K562 (cell line): ENCODE data around the gene AFF1. TPM values are rescaled to one million over a fixed set of nuclear protein-coding genes. Genes with fewer than 3 reads are reported as not detected.

ENCODE experiments used
- ARHGAP35 ChIP-seq: fragments of 450-650 bp; IDR thresholded peaks from 2 replicates; pipeline ENCODE4 v1.6.1; 2018; ENCODE audit not compliant: partially characterized antibody
- CBX1 ChIP-seq: sonication (generic); IDR thresholded peaks from 2 replicates; pipeline ENCODE4 v1.6.1; 2016; ENCODE audit warnings: antibody characterized with exemption, low read depth, mild to moderate bottlenecking
- FOXK2 ChIP-seq, 2 experiments: fragments of 450-650 bp; IDR thresholded peaks in 1 of 2; conservative IDR thresholded peaks in 1 of 2; 2 replicates each; pipeline ENCODE4 v1.6.1; 2016; ENCODE audit warnings: low read depth in 2 of 2, mild to moderate bottlenecking in 1 of 2
- HINFP ChIP-seq: fragments of 450-650 bp; conservative IDR thresholded peaks from 2 replicates; pipeline ENCODE4 v1.6.1; 2016; ENCODE audit warnings: missing genetic modification characterization, low read depth, mild to moderate bottlenecking, control low read depth, missing compliant biosample characterization
- POLR3A ChIP-seq: IDR thresholded peaks from 2 replicates; pipeline ENCODE4 v1.6.1; 2011; ENCODE audit warnings: borderline replicate concordance, mild to moderate bottlenecking, moderate library complexity; ENCODE audit not compliant: insufficient read length, insufficient read depth; ENCODE audit errors: extremely low read depth
- RBM17 ChIP-seq: fragments of 200-400 bp; formaldehyde crosslinking; IDR thresholded peaks from 2 replicates; pipeline ENCODE4 v1.6.1; 2017; ENCODE audit warnings: low read depth, mild to moderate bottlenecking, low read length, borderline replicate concordance
- RCOR1 ChIP-seq, 2 experiments: IDR thresholded peaks; 2 replicates each; pipeline ENCODE4 v1.6.1; 2012; ENCODE audit warnings: low read depth in 2 of 2, low read length in 2 of 2, borderline replicate concordance in 1 of 2, improper control_type of control experiment in 1 of 2
- STAT5A ChIP-seq: IDR thresholded peaks from 2 replicates; pipeline ENCODE4 v1.6.1; 2012; ENCODE audit warnings: low read length, inconsistent platforms, borderline replicate concordance
- ZFP36 ChIP-seq: fragments of 150-350 bp; IDR thresholded peaks from 2 replicates; pipeline ENCODE4 v1.6.1; 2018; ENCODE audit warnings: low read length, low read depth; ENCODE audit not compliant: partially characterized antibody
- ZMIZ1 ChIP-seq, 2 experiments: fragments of 150-350 bp in 1 of 2; IDR thresholded peaks; 2 replicates each; pipeline ENCODE4 v1.6.1; 2012 to 2016; ENCODE audit warnings: low read depth in 2 of 2, low read length in 2 of 2, mild to moderate bottlenecking in 1 of 2, moderate library complexity in 1 of 2
- ZNF232 ChIP-seq: sonication (generic); formaldehyde crosslinking; IDR thresholded peaks from 2 replicates; pipeline ENCODE4 v1.8.0; 2022; ENCODE audit warnings: mild to moderate bottlenecking, missing genetic modification reagents
- polyA plus RNA-seq, 8 experiments: library from polyadenylated mRNA; depleted of rRNA in 4 of 8; stranded (reverse) in 5 of 8; unstranded in 3 of 8; fragments of >200 nt; fragmentation: Nextera tagmentation in 2 of 8; fragmentation: Illumina TruSeq in 1 of 8; extraction: Ambion mirVana in 2 of 8; extraction: Trizol in 1 of 8; gene quantifications; 2 replicates each; pipeline versions ENCODE4 v1.2.1 to v1.2.3, GENCODE V29; 2011 to 2014; ENCODE audit warnings: inconsistent platforms in 1 of 8, missing spikeins in 1 of 8
- total RNA-seq, 7 experiments: library from RNA; depleted of rRNA in 6 of 7; stranded (reverse); fragments of >200 nt in 6 of 7; fragmentation: Illumina TruSeq in 2 of 7; extraction: Trizol in 2 of 7; gene quantifications; 2 replicates each; pipeline versions ENCODE4 v1.2.1 to v1.2.3, GENCODE V29; 2011 to 2021; ENCODE audit warnings: low replicate concordance in 1 of 7
- TF ChIP-seq, protein P1 (sequence below): sonication (generic); formaldehyde crosslinking; IDR thresholded peaks from 2 replicates; pipeline ENCODE4 v1.9.0; 2022; ENCODE audit warnings: mild to moderate bottlenecking, missing genetic modification reagents

AFF1 gene
- total and polyA plus RNA-seq, 9 of the 15 experiments (the other 6 are each of a cell fraction or from before 2014, with no cell fraction given), result 4.1 to 47.5 (median 17.2) TPM

GRCh38 chr4:86957215-86957614 lies 22.4 kb downstream of the AFF1 start (continued):
- TF ChIP-seq ZMIZ1 (IDR thresholded peaks at IDR 0.05; ENCODE audit: low read depth in 2 of 2, low read length in 2 of 2) (no peak), STAT5A (no peak), FOXK2 (conservative IDR thresholded peaks at IDR 0.05 in 1 of 2, IDR thresholded peaks at IDR 0.05 in 1 of 2; ENCODE audit: low read depth in 2 of 2) (no peak), RBM17 (no peak), RCOR1 (IDR thresholded peaks at IDR 0.05; ENCODE audit: borderline replicate concordance in 1 of 2, low read depth in 2 of 2, low read length in 2 of 2) (no peak), ZNF232 (CRISPR knock-in tag) (no peak), HINFP (tag) (no peak), POLR3A (no peak), ZFP36 (no peak), CBX1 (no peak), ARHGAP35 (no peak)
- TF ChIP-seq, protein P1, sequence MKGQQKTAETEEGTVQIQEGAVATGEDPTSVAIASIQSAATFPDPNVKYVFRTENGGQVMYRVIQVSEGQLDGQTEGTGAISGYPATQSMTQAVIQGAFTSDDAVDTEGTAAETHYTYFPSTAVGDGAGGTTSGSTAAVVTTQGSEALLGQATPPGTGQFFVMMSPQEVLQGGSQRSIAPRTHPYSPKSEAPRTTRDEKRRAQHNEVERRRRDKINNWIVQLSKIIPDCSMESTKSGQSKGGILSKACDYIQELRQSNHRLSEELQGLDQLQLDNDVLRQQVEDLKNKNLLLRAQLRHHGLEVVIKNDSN, result no peak
- TF ChIP-seq, all 486 proteins: peak for 0
